PC-9 (cell line): ENCODE measurements around the gene HSPA5. TPM values are rescaled to one million over a fixed set of nuclear protein-coding genes. Genes with fewer than 3 reads are reported as not detected.

ENCODE experiments used
- BruUV-seq: library from RNA; stranded (reverse); fragments of 400-500 nt; replicated peaks from 2 replicates; lab custom pipeline; 2021; lab: Mats Ljungman, UMichigan
- CTCF ChIA-PET: fragments of 300-600 bp; sonication (Branson Sonifier 250); formaldehyde crosslinking; loops from one replicate; lab custom pipeline; 2022; ENCODE audit warnings: antibody characterized with exemption; lab: Charles Lee
- POLR2A ChIA-PET: fragments of 300-600 bp; sonication (Branson Sonifier 250); formaldehyde crosslinking; loops from one replicate; lab custom pipeline; 2022; ENCODE audit warnings: antibody characterized with exemption; ENCODE audit not compliant: unreplicated experiment; lab: Charles Lee
- DNase-seq, 2 experiments: peaks; one replicate each; pipeline versions ENCODE4 v3.0.0 to v3.0.0-alpha.2; 2015 to 2022; ENCODE audit warnings: mixed read lengths in 1 of 2
- H2AFZ ChIP-seq: fragments of 200-600 bp; sonication (generic); 2 replicates; pipeline ENCODE4 v1.8.1; 2017; ENCODE audit warnings: antibody characterized with exemption
- H3F3A ChIP-seq: fragments of 200-600 bp; sonication (generic); 2 replicates; pipeline ENCODE4 v1.8.1; 2017; ENCODE audit warnings: antibody characterized with exemption, mild to moderate bottlenecking, low read depth; ENCODE audit not compliant: insufficient read depth
- H3K27ac ChIP-seq: fragments of 200-600 bp; sonication (generic); 2 replicates; pipeline ENCODE4 v1.6.1; 2016; ENCODE audit warnings: mixed run types
- H3K27me3 ChIP-seq: fragments of 200-600 bp; sonication (generic); 2 replicates; pipeline ENCODE4 v1.6.1; 2016; ENCODE audit warnings: low read depth, mixed run types; ENCODE audit not compliant: insufficient read depth
- H3K36me3 ChIP-seq: fragments of 200-600 bp; sonication (generic); 2 replicates; pipeline ENCODE4 v1.6.1; 2016; ENCODE audit warnings: low read depth, mixed run types
- H3K4me1 ChIP-seq: fragments of 200-600 bp; sonication (generic); replicated peaks from 2 replicates; pipeline ENCODE4 v1.6.1; 2016; ENCODE audit warnings: mixed run types; ENCODE audit not compliant: insufficient read depth
- H3K4me2 ChIP-seq: fragments of 200-600 bp; sonication (generic); 2 replicates; pipeline ENCODE4 v1.6.1; 2017; ENCODE audit warnings: mixed run types
- H3K4me3 ChIP-seq: fragments of 200-600 bp; sonication (generic); 2 replicates; pipeline ENCODE4 v1.6.1; 2016; ENCODE audit warnings: mixed run types
- H3K79me2 ChIP-seq: fragments of 200-600 bp; sonication (generic); 2 replicates; pipeline ENCODE4 v1.6.1; 2017; ENCODE audit warnings: low read depth, mixed run types
- H3K9me2 ChIP-seq: fragments of 200-600 bp; sonication (generic); 2 replicates; pipeline ENCODE4 v1.8.1; 2017; ENCODE audit warnings: mild to moderate bottlenecking; ENCODE audit not compliant: insufficient read depth
- H3K9me3 ChIP-seq: fragments of 200-600 bp; sonication (generic); 2 replicates; pipeline ENCODE4 v1.8.1; 2016; ENCODE audit warnings: low read depth; ENCODE audit not compliant: insufficient read depth
- H4K20me1 ChIP-seq: fragments of 200-600 bp; sonication (generic); 2 replicates; pipeline ENCODE4 v1.8.1; 2017; ENCODE audit not compliant: insufficient read depth
- CTCF ChIP-seq: fragments of 200-600 bp; sonication (generic); conservative IDR thresholded peaks from 2 replicates; pipeline ENCODE4 v1.6.1; 2017; ENCODE audit warnings: mixed run types, antibody characterized with exemption, mild to moderate bottlenecking, moderate library complexity
- EZH2 ChIP-seq: fragments of 200-600 bp; sonication (generic); IDR thresholded peaks from 2 replicates; pipeline ENCODE4 v1.8.0; 2017; ENCODE audit warnings: antibody characterized with exemption, low read depth
- intact Hi-C: fragments of 100-400 bp; cut with micrococcal nuclease; formaldehyde crosslinking; loops from one replicate; pipeline ENCODE4 v1.10.0; 2022; ENCODE audit not compliant: unreplicated experiment
- total RNA-seq: library from RNA; stranded (reverse); gene quantifications from 2 replicates; pipeline ENCODE4 v1.2.3, GENCODE V29; 2021

HSPA5 gene
- total RNA-seq, 1 experiment from 2014 or later: 235 TPM

- H3K27ac ChIP-seq: peak overlapping the region; percentile 53
These were observed 31.6 kb upstream of the HSPA5 start for GRCh38 chr9:125272697-125273096.

GRCh38 chr9:125271081-125271480 lies 29.9 kb upstream of the HSPA5 start:
- H3K4me2 ChIP-seq: no peak overlapping the region
- TF ChIP-seq CTCF (no peak), EZH2 (no peak)
- intact Hi-C loops: no loop called here
- H3K36me3 ChIP-seq: peaks cover 8% of the 10 kb centered on the region; the same call in 1 of the 2 replicates
- H3K79me2 ChIP-seq: peaks cover 81% of the 10 kb centered on the region
- no peak overlapping the region for H3K4me3 ChIP-seq
- H3K4me1 ChIP-seq: peaks cover 25% of the 10 kb centered on the region
- peaks cover 21% of the 10 kb centered on the region for H3F3A ChIP-seq
- no peaks in the 10 kb centered on the region for H3K9me2 ChIP-seq
- no peak overlapping the region; the same call in 1 of the 2 replicates for H3K27ac ChIP-seq
- H2AFZ ChIP-seq: no peak overlapping the region
- ChIA-PET POLR2A (no interaction called here), CTCF (no interaction called here)
- no peaks in the 10 kb centered on the region for H3K9me3 ChIP-seq
- no peak for DNase-seq
- peaks cover 24% of the 10 kb centered on the region for H4K20me1 ChIP-seq
- H3K27me3 ChIP-seq: no peaks in the 10 kb centered on the region
- no TSS peak for BruUV-seq

More at GRCh38 chr9:125272697-125273096, 31.6 kb upstream of the HSPA5 start:
- Histone ChIP-seq H3K9me3 (no peaks in the 10 kb centered on the region), H3K9me2 (no peaks in the 10 kb centered on the region), H3K36me3 (0 out of 2 replicates have a peak, but pooled peaks cover 3% of the 10 kb centered on the region), H3F3A (peaks cover 21% of the 10 kb centered on the region), H3K27me3 (no peaks in the 10 kb centered on the region), H2AFZ (no peak overlapping the region), H4K20me1 (peaks cover 30% of the 10 kb centered on the region), H3K79me2 (peaks cover 83% of the 10 kb centered on the region), H3K4me3 (peak overlapping the region; percentile 28; the same call in 1 of the 2 replicates), H3K4me2 (peak overlapping the region; percentile 64), H3K4me1 (peaks cover 25% of the 10 kb centered on the region)
- BruUV-seq: no TSS peak
- intact Hi-C loops: no loop called here
- ChIA-PET CTCF (no interaction called here), POLR2A (interaction anchor here (0.5 to 0.6 kb wide), 3 partner anchors 12 to 362 kb away, joined by 3 to 11 read pairs (median 4); no protein-coding TSS in a partner anchor)
- peak; percentile 34 to 89 for DNase-seq
- TF ChIP-seq EZH2 (no peak), CTCF (no peak)

GRCh38 chr9:125269014-125269397 lies 27.9 kb upstream of the HSPA5 start:
- H3K27me3 ChIP-seq: no peaks in the 10 kb centered on the region
- H3K36me3 ChIP-seq: peaks cover 8% of the 10 kb centered on the region; the same call in 1 of the 2 replicates
- H2AFZ ChIP-seq: no peak overlapping the region
- no peak overlapping the region for H3K27ac ChIP-seq
- TF ChIP-seq CTCF (no peak), EZH2 (no peak)
- intact Hi-C loops: no loop called here
- H3K4me2 ChIP-seq: no peak overlapping the region
- no TSS peak for BruUV-seq
- peaks cover 15% of the 10 kb centered on the region for H4K20me1 ChIP-seq
- H3K79me2 ChIP-seq: peaks cover 76% of the 10 kb centered on the region
- CTCF ChIA-PET: no interaction called here
- H3F3A ChIP-seq: peaks cover 21% of the 10 kb centered on the region
- no peak overlapping the region for H3K4me3 ChIP-seq
- POLR2A ChIA-PET: interaction anchor here (0.6 kb wide), 1 partner anchor 32 kb away, joined by 11 read pairs; no protein-coding TSS in a partner anchor
- no peaks in the 10 kb centered on the region for H3K9me2 ChIP-seq
- no peaks in the 10 kb centered on the region for H3K9me3 ChIP-seq
- peaks cover 24% of the 10 kb centered on the region for H3K4me1 ChIP-seq
- DNase-seq: no peak
